Testis (tissue), 3 donors: ENCODE data around the gene AGBL4. TPM values are rescaled to one million over a fixed set of nuclear protein-coding genes. Genes with fewer than 3 reads are reported as not detected.

Source experiments
- DNase-seq: peaks from one replicate; pipeline ENCODE4 v3.0.0-alpha.2; 2019
- H3K27ac ChIP-seq, 2 donors: fragments of 200-600 bp; sonication (generic); one replicate each; pipeline ENCODE4 v1.5.1; 2019
- H3K27me3 ChIP-seq: fragments of 200-600 bp; sonication (generic); one replicate; pipeline ENCODE4 v1.5.1; 2019
- H3K36me3 ChIP-seq: fragments of 200-600 bp; sonication (generic); one replicate; pipeline ENCODE4 v1.5.1; 2017; ENCODE audit warnings: low read depth; ENCODE audit errors: missing control alignments
- H3K4me1 ChIP-seq: fragments of 200-600 bp; sonication (generic); one replicate; pipeline ENCODE4 v1.5.1; 2019
- H3K4me3 ChIP-seq, 2 donors: fragments of 200-600 bp; sonication (generic); one replicate each; pipeline ENCODE4 v1.5.1; 2017 to 2019
- H3K9me3 ChIP-seq: fragments of 200-600 bp; sonication (generic); one replicate; pipeline ENCODE4 v1.5.1; 2017
- POLR2A ChIP-seq: fragments of 450-650 bp; IDR thresholded peaks from one replicate; pipeline ENCODE4 v1.6.1; 2017; ENCODE audit warnings: antibody characterized with exemption, mild to moderate bottlenecking, moderate library complexity
- WGBS, 2 donors: methylation state at CpG; one replicate each; pipeline ENCODE4 v1.1.5; 2018; 5-methylcytosine and 5-hydroxymethylcytosine counted together
- intact Hi-C: fragments of 100-400 bp; cut with DNase I; formaldehyde crosslinking; loops from one replicate; pipeline ENCODE4 v1.15.1; 2023; ENCODE audit warnings: low total_unique reads
- polyA plus RNA-seq: library from polyadenylated mRNA; stranded (reverse); fragments of 350-450 nt; fragmentation: Illumina TruSeq; extraction: RNeasy Lipid Tissue Mini Kit (QIAGEN cat#74804); gene quantifications from one replicate; pipeline ENCODE4 v1.2.3, GENCODE V29; 2014; ENCODE audit warnings: low read depth, low replicate concordance; ENCODE audit not compliant: insufficient read depth
- total RNA-seq, 2 donors: library from RNA; depleted of rRNA; stranded (reverse); fragments of >200 nt; gene quantifications; one replicate each; pipeline ENCODE4 v1.2.3, GENCODE V29; 2016
- TF ChIP-seq, protein P1 (sequence below), 3 experiments: fragments of 450-650 bp in 2 of 3; fragments of 200-600 bp in 1 of 3; sonication (generic) in 1 of 3; IDR thresholded peaks; one replicate each; pipeline ENCODE4 v1.5.1; 2016 to 2019; ENCODE audit warnings: antibody characterized with exemption in 3 of 3, mild to moderate bottlenecking in 2 of 3, moderate library complexity in 1 of 3

Gene AGBL4
- total and polyA plus RNA-seq, 3 donors from 2014 or later, result 3.3 to 6.9 (median 5.8) TPM

GRCh38 chr1:49626472-49626871 lies 397.3 kb downstream of the AGBL4 start:
- no peaks in the 10 kb centered on the region for H3K9me3 ChIP-seq
- no peaks in the 10 kb centered on the region for H3K36me3 ChIP-seq
- H3K27me3 ChIP-seq, result no peaks in the 10 kb centered on the region
- no peak overlapping the region for H3K27ac ChIP-seq
- H3K4me1 ChIP-seq, result no peaks in the 10 kb centered on the region
- TF ChIP-seq POLR2A, result no peak
- TF ChIP-seq, protein P1, sequence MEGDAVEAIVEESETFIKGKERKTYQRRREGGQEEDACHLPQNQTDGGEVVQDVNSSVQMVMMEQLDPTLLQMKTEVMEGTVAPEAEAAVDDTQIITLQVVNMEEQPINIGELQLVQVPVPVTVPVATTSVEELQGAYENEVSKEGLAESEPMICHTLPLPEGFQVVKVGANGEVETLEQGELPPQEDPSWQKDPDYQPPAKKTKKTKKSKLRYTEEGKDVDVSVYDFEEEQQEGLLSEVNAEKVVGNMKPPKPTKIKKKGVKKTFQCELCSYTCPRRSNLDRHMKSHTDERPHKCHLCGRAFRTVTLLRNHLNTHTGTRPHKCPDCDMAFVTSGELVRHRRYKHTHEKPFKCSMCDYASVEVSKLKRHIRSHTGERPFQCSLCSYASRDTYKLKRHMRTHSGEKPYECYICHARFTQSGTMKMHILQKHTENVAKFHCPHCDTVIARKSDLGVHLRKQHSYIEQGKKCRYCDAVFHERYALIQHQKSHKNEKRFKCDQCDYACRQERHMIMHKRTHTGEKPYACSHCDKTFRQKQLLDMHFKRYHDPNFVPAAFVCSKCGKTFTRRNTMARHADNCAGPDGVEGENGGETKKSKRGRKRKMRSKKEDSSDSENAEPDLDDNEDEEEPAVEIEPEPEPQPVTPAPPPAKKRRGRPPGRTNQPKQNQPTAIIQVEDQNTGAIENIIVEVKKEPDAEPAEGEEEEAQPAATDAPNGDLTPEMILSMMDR (IDR thresholded peaks at IDR 0.05), result no peak
- DNase-seq, result no peak
- no peak overlapping the region for H3K4me3 ChIP-seq
- intact Hi-C loops, result no loop called here

DNA sequence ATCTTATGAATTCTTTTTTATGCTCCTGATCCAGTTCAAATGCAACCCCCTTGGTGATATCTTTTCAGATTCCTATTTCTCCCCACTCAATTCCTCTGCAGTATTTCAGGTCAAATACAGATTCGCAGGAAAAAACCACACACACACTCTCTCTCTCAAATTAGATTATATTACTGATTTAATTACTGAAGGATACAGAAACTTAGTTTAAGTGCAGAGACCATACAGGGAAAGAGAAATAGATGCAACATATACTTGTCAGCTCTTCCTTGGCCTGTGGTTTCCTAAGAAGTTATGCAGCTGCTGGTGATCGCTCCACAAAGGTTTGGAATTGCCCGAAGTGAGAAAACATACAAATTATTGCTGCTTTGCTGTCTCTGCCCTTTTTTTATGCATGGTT lies 400.9 kb downstream of the AGBL4 start:
- Histone ChIP-seq H3K9me3 (no peaks in the 10 kb centered on the region), H3K27me3 (no peaks in the 10 kb centered on the region), H3K36me3 (no peaks in the 10 kb centered on the region), H3K4me3 (no peak overlapping the region), H3K27ac (no peak overlapping the region), H3K4me1 (no peaks in the 10 kb centered on the region)
- DNase-seq, result no peak
- TF ChIP-seq, protein P1 (IDR thresholded peaks at IDR 0.05), result no peak
- TF ChIP-seq POLR2A, result no peak
- intact Hi-C loops, result no loop called here
- WGBS, 2 donors, result 88 to 90% methylated on average over 3 of the region's 3 CpGs

- WGBS, 2 donors, result 88 to 90% methylated on average over 5 of the region's 5 CpGs
- TF ChIP-seq POLR2A, result no peak
- TF ChIP-seq, protein P1 (IDR thresholded peaks at IDR 0.05), result no peak
- Histone ChIP-seq H3K4me3 (no peak overlapping the region), H3K9me3 (no peaks in the 10 kb centered on the region), H3K27ac (no peak overlapping the region), H3K36me3 (no peaks in the 10 kb centered on the region), H3K4me1 (no peaks in the 10 kb centered on the region), H3K27me3 (no peaks in the 10 kb centered on the region)
- intact Hi-C loops, result no loop called here
- no peak for DNase-seq
These were observed 417.7 kb downstream of the AGBL4 start for GRCh38 chr1:49606082-49606481.

DNA sequence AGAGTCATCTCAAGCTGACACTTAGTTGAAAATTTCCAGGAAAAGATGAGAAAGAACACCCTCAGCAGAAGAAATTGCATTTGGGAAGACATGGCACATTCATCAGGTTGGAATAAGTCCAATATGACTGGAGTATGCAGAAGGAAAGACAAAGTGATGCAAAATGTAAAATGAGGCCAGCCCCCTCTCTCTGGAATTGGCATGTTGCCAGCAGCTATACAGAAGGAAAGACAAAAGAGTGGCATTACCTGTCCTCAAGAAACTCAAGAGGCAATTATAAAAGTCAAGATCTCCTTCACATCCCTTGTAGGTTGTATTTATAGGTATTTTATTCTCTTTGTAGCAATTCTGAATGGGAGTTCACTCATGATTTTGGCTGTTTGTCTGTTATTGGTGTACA lies 426.3 kb downstream of the AGBL4 start:
- Histone ChIP-seq H3K9me3 (no peaks in the 10 kb centered on the region), H3K27me3 (no peaks in the 10 kb centered on the region), H3K27ac (no peak overlapping the region), H3K36me3 (no peaks in the 10 kb centered on the region), H3K4me1 (no peaks in the 10 kb centered on the region), H3K4me3 (no peak overlapping the region)
- intact Hi-C loops, result no loop called here
- DNase-seq, result no peak
- TF ChIP-seq POLR2A, result no peak
- TF ChIP-seq, protein P1 (IDR thresholded peaks at IDR 0.05), result no peak

GRCh38 chr1:49576327-49576901 lies 447.3 kb downstream of the AGBL4 start:
- no peak for DNase-seq
- H3K27me3 ChIP-seq, result no peaks in the 10 kb centered on the region
- H3K4me1 ChIP-seq, result no peaks in the 10 kb centered on the region
- no peak overlapping the region for H3K4me3 ChIP-seq
- H3K36me3 ChIP-seq, result no peaks in the 10 kb centered on the region
- no peak for TF ChIP-seq POLR2A
- TF ChIP-seq, protein P1 (IDR thresholded peaks at IDR 0.05), result no peak
- no peak overlapping the region for H3K27ac ChIP-seq
- intact Hi-C loops, result no loop called here
- 68 to 81% methylated on average over 3 of the region's 3 CpGs for WGBS, 2 donors
- no peaks in the 10 kb centered on the region for H3K9me3 ChIP-seq
